ENCODE data around the gene TMCC3. TPM values are rescaled to one million over a fixed set of nuclear protein-coding genes. Genes with fewer than 3 reads are reported as not detected.

Gene TMCC3
- total and polyA plus RNA-seq, 2 of the 13 experiments (the other 11 are each of a cell fraction or from before 2014, with no cell fraction given) = not detected

DNA sequence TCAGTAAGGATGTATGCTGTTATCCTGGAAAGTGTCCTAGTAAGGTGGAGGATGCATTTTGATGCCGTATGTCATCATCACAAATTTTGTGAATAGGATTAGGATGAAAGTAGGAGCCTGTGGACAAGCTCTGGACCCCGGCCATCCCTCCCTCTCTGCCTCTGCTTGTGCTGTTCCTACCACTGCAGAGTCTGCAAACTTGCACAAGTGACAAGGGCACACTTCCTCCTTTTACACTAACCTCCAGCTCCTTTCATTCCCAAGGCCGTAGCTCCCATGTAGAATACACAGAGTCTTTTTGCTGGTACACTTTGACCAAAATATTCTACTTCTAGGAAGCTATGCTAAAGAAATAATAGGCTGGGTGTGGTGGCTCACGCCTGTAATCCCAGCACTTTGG, 13.3 kb upstream of the TMCC3 start:
- H3K9ac ChIP-seq (ENCODE audit: insufficient read depth, low read depth, low read length) = no peak overlapping the region
- ATAC-seq (no peak), DNase-seq (ENCODE audit: low spot score) (no peak), FAIRE-seq (no peak)
- in situ Hi-C loops (cut with HindIII; ENCODE audit: extremely low pct_ligation_motif_present, low pct_unique_long_range_greater_than_20kb) = no loop called here
- H3K4me3 ChIP-seq (replicated peaks in 1 of 3; ENCODE audit: insufficient read depth in 1 of 3, low read depth in 2 of 3, low read length in 3 of 3) = no peak overlapping the region
- no peaks in the 10 kb centered on the region for H4K20me1 ChIP-seq (ENCODE audit: insufficient read depth, low read length)
- 33% methylated on average over 4 of the region's 4 CpGs for WGBS (ENCODE audit: low lambda C conversion rate)
- BruUV-seq (replicated peaks) = no TSS peak
- ChIA-PET POLR2A (no interaction called here), CTCF (ENCODE audit: low intra/inter-chr PET ratio, low total read pairs) (no interaction called here)
- no peaks in the 10 kb centered on the region for H3K36me3 ChIP-seq (replicated peaks in 1 of 2; ENCODE audit: control insufficient read depth in 1 of 2, insufficient read depth in 2 of 2, low read length in 2 of 2)
- H3K4me1 ChIP-seq (ENCODE audit: insufficient read depth, low read length) = no peaks in the 10 kb centered on the region
- H2AFZ ChIP-seq (ENCODE audit: low read length) = no peak overlapping the region
- intact Hi-C loops (cut with micrococcal nuclease; ENCODE audit: unreplicated experiment) = no loop called here
- H3K27me3 ChIP-seq (ENCODE audit: control insufficient read depth in 1 of 2, insufficient read depth in 2 of 2, low read length in 2 of 2) = peaks cover 0 to 5% of the 10 kb centered on the region in 2 experiments; a peak in 2 of 5 replicates
- H3K27ac ChIP-seq (ENCODE audit: extremely low read length, insufficient read depth, low read length) = no peak overlapping the region
- no peak overlapping the region for H3K4me2 ChIP-seq (ENCODE audit: low read depth, low read length)
- H3K79me2 ChIP-seq (ENCODE audit: insufficient read depth, low read length) = no peaks in the 10 kb centered on the region
- no peaks in the 10 kb centered on the region for H3K9me3 ChIP-seq (ENCODE audit: low read length)
- TF ChIP-seq POLR2AphosphoS5 (IDR thresholded peaks at IDR 0.05; ENCODE audit: low read depth, low read length) = no peak
- no peak for TF ChIP-seq SNAPC4 (CRISPR knock-in tag; IDR thresholded peaks at IDR 0.05)
- no peak for TF ChIP-seq ZNF318 (CRISPR knock-in tag; IDR thresholded peaks at IDR 0.05)
- TF ChIP-seq, protein P1, sequence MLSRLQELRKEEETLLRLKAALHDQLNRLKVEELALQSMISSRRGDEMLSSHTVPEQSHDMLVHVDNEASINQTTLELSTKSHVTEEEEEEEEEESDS (CRISPR knock-in tag; IDR thresholded peaks at IDR 0.05; ENCODE audit: borderline replicate concordance) = no peak
- TF ChIP-seq ZSCAN5A (CRISPR knock-in tag; IDR thresholded peaks at IDR 0.05; ENCODE audit: borderline replicate concordance) = no peak
- no peak for TF ChIP-seq RAD21 (CRISPR knock-in tag; IDR thresholded peaks at IDR 0.05)
- TF ChIP-seq IRF2 (CRISPR knock-in tag; IDR thresholded peaks at IDR 0.05) = no peak
- no peak for TF ChIP-seq ZBTB7A (CRISPR knock-in tag; IDR thresholded peaks at IDR 0.05)
